Activated CD8-positive, alpha-beta T cell treated with anti-CD3 and anti-CD28 coated beads, Interleukin-2, amount 10 ng/mL, durations not matched to agents 7 days and 5 days (primary cell): ENCODE data around the gene ANP32E. TPM values are rescaled to one million over a fixed set of nuclear protein-coding genes. Genes with fewer than 3 reads are reported as not detected.

Experiments
- ATAC-seq: fragments of 150-1000 bp; cut with Tn5 transposase; one replicate; pipeline ENCODE4 v1.10.0; 2021; ENCODE audit warnings: moderate library complexity
- CTCF ChIA-PET: fragments of 350-600 bp; sonication (Branson Sonifier 250); formaldehyde crosslinking; loops from one replicate; lab custom pipeline; 2021; ENCODE audit warnings: antibody characterized with exemption; lab: Charles Lee
- POLR2A ChIA-PET: fragments of 350-600 bp; sonication (Branson Sonifier 250); formaldehyde crosslinking; loops from one replicate; lab custom pipeline; 2021; ENCODE audit warnings: antibody characterized with exemption; lab: Charles Lee
- DNase-seq: peaks from one replicate; pipeline ENCODE4 v3.0.0-alpha.2; 2020
- H3K27ac Mint-ChIP-seq: one replicate; pipeline ENCODE4 v1.8.0; 2021; ENCODE audit warnings: mild to moderate bottlenecking, mixed read lengths
- H3K27me3 Mint-ChIP-seq: one replicate; pipeline ENCODE4 v1.8.0; 2021; ENCODE audit warnings: low read depth, mixed read lengths
- H3K36me3 Mint-ChIP-seq: one replicate; pipeline ENCODE4 v1.8.0; 2021; ENCODE audit warnings: low read depth, mixed read lengths
- H3K4me1 Mint-ChIP-seq: one replicate; pipeline ENCODE4 v1.8.0; 2021; ENCODE audit warnings: low read depth, mixed read lengths
- H3K4me3 Mint-ChIP-seq: one replicate; pipeline ENCODE4 v1.8.0; 2021; ENCODE audit warnings: mild to moderate bottlenecking, mixed read lengths
- H3K9me3 Mint-ChIP-seq: one replicate; pipeline ENCODE4 v1.8.0; 2022; ENCODE audit warnings: mixed read lengths; ENCODE audit not compliant: insufficient read depth
- total RNA-seq, 2 experiments: library from RNA; stranded (reverse); gene quantifications; one replicate each; pipeline ENCODE4 v1.2.3, GENCODE V29; 2021

ANP32E gene
- total RNA-seq, 2 experiments from 2014 or later: 155 to 161 TPM

GRCh38 chr1:150168960-150169601 is 66.8 kb downstream of the ANP32E start:
- H3K27ac Mint-ChIP-seq: no peak overlapping the region
- ChIA-PET CTCF (interaction anchor here (0.9 to 4.7 kb wide), 13 partner anchors 9 to 207 kb away, joined by 3 to 65 read pairs (median 5); partner anchors contain the start of gene VPS45), POLR2A (interaction anchor here (0.6 to 1.1 kb wide), 3 partner anchors 18 to 219 kb away, joined by 3 read pairs; no protein-coding TSS in a partner anchor)
- no peaks in the 10 kb centered on the region for H3K9me3 Mint-ChIP-seq
- H3K4me1 Mint-ChIP-seq: peaks cover 23% of the 10 kb centered on the region
- DNase-seq: peak; percentile 74
- H3K27me3 Mint-ChIP-seq: peaks cover 2% of the 10 kb centered on the region
- no peak overlapping the region for H3K4me3 Mint-ChIP-seq
- no peaks in the 10 kb centered on the region for H3K36me3 Mint-ChIP-seq
- ATAC-seq: peak; percentile 75

Other genes with a start within 250 kb of the ANP32E start
- gene OTUD7B, start 225.4 kb downstream of the ANP32E start, total RNA-seq: 10 to 100 TPM; 10.3 to 12.1 TPM
- gene VPS45, start 168.3 kb downstream of the ANP32E start, total RNA-seq: 10 to 100 TPM; 36.1 to 40.0 TPM
- gene PLEKHO1, start 86.2 kb downstream of the ANP32E start, total RNA-seq: 100 to 1,000 TPM; 138 to 154 TPM
- gene CA14, start 21.7 kb upstream of the ANP32E start, total RNA-seq: not detected
- 100 to 1,000 TPM; 128 to 132 TPM for gene APH1A, start 32.9 kb upstream of the ANP32E start, total RNA-seq
- 1 to 10 TPM; 2.5 to 4.0 TPM for gene C1orf54, start 36.7 kb upstream of the ANP32E start, total RNA-seq
- gene CIART, start 46.4 kb upstream of the ANP32E start, total RNA-seq: 1 to 10 TPM; 2.0 to 2.3 TPM
- gene MRPS21, start 57.7 kb upstream of the ANP32E start, total RNA-seq: 10 to 100 TPM; 69.9 to 71.2 TPM
- gene PRPF3, start 85.4 kb upstream of the ANP32E start, total RNA-seq: 10 to 100 TPM; 77.7 to 79.7 TPM
- 10 to 100 TPM; 29.5 to 32.5 TPM for gene RPRD2, start 128.0 kb upstream of the ANP32E start, total RNA-seq